HG03442 (cell line): Measurements from ENCODE around the gene LIPM.

Experiments
- ATAC-seq: cut with Tn5 transposase; IDR thresholded peaks from one replicate; pipeline ENCODE4 v1.9.1; 2021; ENCODE audit warnings: mild to moderate bottlenecking, moderate library complexity; ENCODE audit not compliant: unreplicated experiment

The LIPM gene, protein sequence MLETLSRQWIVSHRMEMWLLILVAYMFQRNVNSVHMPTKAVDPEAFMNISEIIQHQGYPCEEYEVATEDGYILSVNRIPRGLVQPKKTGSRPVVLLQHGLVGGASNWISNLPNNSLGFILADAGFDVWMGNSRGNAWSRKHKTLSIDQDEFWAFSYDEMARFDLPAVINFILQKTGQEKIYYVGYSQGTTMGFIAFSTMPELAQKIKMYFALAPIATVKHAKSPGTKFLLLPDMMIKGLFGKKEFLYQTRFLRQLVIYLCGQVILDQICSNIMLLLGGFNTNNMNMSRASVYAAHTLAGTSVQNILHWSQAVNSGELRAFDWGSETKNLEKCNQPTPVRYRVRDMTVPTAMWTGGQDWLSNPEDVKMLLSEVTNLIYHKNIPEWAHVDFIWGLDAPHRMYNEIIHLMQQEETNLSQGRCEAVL

DNA sequence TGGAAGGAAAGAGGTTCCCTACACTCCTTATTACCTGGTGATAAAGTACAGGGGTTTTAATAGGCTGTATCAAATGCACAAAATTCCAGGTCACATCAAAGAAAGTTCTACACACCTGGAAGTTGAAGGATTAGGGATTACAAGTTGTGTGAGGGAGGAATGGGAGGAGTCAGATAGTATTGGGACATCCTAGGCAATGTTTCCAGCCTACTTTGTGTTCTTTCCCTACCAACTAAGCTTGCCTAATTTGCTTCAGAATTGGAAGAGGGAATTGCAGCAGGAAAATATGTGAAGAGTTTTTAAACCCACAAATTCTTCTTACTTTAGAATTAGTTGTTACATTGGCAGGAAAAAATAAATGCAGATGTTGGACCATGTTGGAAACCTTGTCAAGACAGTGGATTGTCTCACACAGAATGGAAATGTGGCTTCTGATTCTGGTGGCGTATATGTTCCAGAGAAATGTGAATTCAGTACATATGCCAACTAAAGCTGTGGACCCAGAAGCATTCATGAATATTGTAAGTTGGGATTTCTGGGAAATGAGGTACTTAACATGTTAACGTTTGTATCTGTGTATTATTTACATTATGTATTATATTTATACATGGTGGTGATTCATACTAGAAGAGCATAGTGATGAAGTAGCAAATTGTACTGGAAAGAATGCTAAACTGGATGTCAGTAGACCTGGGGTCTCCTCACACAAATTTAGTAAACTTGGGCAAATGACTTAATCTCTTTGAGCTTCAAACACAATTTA is at the start of gene LIPM:
Gene LIPM (plus strand): TSS at position 208 of the 763 bp plus-strand sequence. CDS start 167 bp downstream, at position 375.
- ATAC-seq = no peak

DNA sequence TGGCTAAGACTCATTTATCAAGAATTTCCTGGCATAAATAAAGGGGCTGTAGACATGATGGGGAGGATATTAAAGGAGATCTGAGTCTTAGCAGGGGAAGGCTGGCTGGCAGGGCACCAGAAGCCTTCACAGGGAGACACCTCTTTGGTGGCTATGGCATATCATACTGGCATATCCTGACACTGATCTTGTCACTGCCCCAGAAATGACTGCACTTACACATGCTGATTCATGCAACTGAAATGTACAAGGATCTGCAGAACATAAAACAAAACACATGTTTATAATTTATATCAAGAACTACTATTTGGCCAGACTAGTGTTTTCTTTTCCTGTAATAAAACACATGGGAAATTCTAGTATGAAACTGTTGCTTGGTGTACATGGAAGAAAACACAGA is 48.2 kb upstream of the LIPM start:
- no peak for ATAC-seq

DNA sequence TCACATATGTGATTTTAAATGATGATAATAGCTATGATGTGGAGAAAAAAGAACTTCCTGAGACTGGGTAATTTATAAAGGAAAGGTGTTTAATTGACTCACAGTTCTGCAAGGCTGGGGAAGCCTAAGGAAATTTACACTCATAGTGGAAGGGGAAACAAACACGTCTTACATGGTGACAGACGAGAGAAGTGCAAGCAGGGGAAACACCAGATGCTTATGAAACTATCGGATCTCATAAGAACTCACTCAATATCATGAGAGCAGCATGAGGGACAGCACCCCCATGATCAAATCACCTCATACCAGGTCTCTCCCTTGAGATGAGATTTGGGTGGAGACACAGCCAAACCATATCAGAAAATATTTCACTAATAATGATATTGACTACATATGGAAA is 46.8 kb upstream of the LIPM start:
- ATAC-seq = no peak

DNA sequence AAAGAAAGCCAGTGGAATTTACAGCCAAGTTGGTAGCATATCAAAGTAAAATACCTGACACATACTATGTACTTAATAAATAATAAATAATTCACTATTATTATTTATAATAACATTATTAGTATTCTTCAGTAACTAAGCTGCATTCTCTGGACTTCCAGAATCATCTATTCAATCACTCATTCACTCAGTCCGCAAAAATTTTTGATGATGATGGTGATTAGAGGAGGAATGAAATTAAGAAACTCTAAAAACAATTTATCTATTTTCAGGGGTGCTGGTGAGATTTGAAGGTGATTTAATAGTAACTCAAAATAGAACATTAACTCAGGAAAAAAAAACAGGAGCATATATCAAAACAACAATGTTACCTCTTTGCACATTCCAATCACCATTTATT is 45.9 kb upstream of the LIPM start:
- ATAC-seq = no peak

DNA sequence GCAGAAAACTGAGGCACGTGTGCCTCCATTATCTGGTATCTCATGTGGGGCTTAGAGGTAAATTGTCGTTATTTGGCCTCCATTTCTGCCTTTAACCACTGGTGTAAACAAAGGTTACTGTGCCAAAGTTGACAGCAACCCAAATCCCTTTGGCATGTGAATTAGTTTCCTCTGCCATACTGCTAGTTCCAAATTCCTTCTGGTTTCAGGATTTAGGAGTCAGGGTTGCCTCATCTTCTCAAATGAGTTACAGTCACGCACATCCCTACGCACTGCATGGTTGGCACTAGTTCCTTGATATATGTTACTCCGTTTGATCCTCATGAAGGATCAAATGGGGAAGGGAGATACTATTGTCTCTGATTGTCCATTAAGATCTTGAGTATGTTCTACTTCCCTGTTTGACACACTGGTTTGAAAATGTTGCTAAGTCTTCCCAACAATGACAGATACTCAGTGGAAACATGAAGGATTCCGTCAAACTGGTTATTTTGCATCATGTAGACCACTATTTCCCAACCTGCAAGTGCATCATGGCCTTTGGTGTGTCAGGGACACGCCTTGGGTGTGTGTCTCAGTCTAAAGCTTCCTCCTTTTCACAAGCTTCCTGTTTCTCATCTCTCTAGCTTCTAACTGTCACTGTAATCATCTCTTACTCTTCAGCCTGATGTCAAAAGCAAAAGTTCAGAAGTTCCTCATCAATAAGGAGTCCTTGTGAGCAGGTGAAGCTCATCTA is 43.0 kb upstream of the LIPM start, which contains the start of gene LIPN:
Gene LIPN (plus strand): TSS at position 655 of the 736 bp plus-strand sequence. CDS start 1,386 bp downstream, outside the sequence.
- ATAC-seq = no peak

DNA sequence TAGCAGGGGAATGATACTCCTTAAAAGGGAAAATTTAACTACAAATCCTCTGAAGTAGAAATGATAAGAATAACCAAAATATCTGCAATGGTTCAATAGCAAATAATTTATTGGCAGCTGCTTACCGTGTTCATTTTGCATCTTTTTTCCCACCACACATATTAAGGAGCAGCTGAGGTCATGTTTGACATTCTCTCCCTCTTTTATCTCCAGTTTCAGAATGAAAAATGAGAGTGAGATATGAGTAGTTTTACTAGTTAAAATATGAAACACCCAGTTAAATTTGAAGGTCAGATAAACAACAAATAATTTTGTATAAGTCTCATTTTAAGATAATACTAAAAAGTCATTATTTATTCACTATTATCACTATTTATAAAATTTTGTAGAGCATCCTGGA is 39.6 kb upstream of the LIPM start:
- ATAC-seq = no peak

DNA sequence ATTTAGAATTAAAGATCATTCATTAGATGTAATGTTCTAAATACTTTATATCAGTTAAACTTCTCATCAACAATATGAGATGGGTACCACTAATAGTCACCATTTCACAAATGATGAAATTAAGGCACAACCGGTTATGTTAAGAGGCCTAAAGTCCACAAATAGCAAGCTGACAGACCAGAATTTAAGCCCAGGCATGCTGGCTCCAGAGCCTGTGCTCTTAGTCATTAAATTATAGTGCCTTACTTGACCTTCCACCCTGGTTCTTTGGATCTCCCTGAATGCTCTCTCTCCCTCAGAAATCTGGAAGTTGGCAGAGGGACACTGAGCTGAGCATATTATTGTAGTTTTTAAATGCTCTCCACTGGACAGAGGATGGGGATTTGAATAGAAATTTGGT is 39.1 kb upstream of the LIPM start:
- no peak for ATAC-seq

DNA sequence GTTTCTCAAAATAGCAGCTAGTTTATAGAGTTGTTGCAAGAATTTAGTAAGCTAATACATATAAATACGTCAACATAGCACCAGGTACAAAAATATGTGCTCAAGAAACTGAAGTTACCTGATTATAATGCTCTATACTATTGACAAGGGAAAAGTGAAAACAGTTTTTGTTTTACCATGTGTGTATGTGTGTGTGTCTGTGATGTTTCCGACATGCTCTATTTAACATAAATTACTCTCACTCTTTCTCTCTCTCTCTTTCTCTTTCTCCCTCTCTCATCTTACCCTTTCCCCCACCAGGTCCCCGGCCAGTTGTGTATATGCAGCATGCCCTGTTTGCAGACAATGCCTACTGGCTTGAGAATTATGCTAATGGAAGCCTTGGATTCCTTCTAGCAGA is 38.4 kb upstream of the LIPM start:
- no peak for ATAC-seq

DNA sequence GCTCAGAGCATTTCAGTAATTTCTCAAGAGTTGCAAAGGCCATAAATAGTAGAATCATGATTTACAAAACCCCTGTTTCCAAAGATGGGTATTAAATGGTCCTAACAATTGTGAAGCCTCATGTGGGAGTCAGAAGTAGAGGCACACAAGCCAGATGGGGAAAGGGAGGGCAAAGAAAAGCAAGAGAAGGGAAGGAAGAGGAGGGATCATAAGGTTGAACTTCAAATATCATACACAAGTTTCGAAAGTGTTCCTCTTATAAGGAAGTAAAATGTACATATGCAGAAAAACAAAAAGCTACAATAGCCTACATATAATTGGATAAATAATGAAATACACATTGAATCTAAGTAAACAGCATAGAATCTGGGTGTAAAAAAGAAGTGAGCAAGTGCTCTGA is 36.7 kb upstream of the LIPM start:
- ATAC-seq = no peak

DNA sequence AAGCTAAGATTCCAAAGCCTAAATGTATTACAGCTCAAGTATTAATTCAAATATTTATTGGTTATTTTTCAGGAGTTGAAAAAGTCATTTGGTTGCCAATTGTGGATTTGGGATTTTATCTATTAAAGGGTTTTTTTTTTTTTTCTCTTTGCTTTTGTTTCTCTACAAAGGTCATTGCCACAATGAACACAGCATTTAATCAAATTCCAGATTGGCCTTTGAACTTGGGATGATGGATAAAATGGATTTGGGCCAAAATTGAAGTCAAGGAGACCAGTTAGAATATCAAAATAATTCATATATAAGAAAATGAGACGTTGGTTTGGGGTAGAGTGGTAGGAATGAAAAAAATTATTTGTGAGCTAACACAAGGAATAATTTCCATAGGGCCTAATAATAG is 33.1 kb upstream of the LIPM start:
- ATAC-seq = no peak

DNA sequence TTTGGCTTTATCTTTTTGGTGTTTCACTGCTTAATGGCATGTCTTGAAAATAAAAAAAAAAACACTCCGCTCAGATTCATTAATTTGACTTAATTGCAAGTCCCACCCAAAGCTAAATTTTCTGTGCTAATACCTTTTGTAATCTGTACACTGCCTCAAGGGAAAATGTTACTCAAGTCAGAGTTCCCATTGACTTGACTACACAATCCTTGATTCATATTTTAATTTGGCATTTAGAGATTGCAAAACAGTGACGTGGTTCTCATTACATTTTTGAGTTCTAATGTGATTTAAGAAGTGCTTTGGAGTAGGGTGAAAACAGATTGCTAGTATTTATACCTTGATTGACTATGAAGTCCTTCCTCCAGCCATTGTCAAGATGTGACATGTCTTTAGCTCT is 21.3 kb upstream of the LIPM start:
- no peak for ATAC-seq

DNA sequence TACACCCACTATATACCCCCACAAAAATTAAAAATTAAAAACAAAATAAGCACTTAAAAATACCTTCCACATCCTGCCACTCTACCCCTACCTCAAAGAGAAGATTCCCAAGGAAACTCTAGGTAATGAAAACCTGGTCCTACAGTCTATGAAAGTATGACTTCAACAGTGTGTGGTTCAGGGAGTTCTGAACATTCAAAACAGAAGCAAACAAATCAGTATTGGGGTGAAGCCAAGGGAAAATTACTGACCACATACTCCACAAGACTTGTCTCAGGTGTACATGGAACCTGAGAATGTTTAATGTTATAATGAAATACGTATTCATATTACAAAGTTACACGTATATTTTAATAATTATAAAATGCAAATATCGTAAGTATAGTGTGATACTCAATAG is 20.3 kb upstream of the LIPM start:
- ATAC-seq = no peak

DNA sequence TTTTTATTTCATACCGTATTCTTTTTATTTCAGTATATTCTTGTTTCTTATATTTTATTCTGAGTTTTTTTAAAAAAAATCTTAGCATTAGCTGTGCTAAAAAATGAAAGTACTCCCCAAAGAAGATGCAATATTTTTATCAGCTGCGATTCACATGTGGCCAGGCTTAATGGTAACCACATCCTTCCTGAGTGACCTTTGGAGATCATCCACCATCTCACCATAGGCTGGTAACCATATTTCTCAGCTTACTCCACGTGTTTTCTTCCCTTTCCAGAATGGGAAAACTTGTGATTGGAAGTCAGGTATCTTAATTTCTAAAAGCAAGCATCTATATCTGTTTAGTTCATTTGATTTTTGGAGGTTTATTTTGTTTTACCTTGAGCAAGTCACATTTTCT is 18.8 kb upstream of the LIPM start:
- no peak for ATAC-seq

DNA sequence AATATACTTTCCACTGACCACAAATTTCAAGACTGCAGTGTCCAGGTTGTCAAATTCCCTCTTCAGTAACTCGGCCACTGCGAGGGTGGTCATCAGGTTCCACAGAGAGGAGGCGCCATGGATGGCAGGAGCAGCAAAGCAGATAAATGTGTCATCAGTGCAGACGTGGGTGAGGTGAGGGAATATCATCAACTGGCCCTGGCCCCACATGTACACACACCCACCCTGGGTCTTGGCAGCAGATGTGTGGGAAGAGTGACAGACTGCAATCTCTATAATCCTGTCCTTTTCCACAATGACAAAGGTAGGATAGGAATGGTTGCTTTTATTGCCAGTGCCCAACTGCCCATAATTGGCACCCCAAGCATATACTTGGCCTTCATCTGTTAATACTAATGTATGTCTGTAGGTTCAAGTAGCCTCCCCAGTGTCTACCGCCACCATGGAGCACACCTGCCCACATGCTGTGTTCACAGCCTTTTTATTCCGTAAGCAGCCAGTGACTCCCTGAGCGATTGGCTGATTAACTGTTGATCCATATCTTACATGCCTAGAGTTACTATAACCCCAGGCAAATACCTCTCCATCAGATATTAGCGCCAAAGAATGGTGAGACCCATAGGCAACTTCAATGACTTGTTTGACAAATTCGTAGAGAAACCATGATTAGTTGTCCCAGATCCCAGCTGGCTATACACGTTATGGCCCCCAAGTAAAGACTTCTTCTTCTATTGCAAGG is 16.3 kb upstream of the LIPM start:
- no peak for ATAC-seq

DNA sequence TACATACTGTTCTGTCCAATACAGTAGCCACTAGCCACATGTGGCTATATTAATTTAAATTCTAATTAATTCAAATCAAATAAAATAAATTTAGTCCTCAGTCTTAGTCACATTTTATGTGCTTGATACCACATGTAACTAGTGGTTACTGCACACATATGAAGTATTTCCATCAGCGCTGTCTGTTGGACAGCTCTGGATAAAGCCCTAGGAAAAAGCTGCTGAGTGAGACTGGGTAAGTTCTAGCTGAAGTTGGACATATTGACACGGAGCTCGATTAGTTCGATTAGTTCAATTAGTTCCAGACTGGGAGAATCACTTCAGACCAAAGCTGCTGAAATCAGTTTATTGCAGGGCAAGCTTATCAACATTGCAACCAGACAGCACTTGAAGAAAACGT is 15.1 kb upstream of the LIPM start:
- no peak for ATAC-seq

DNA sequence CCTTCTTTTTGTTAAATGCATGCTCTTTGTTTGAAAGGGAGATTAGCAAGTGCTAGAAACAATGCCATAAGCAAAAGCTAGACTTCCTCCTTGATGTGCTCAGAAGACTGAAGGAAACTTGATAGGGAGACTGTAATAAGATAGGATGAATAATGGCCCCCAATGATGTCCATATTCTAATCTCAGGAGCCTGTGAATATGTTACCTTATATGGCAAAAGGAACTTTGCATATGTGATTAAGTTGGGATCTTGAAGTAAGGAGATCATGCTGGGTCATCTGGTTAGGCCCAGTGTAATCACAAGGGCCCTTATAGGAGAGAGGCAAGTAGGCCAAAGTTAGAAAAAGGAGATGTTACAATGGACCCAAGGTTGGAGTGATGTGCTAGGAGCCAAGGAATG is 13.6 kb upstream of the LIPM start:
- ATAC-seq = no peak

DNA sequence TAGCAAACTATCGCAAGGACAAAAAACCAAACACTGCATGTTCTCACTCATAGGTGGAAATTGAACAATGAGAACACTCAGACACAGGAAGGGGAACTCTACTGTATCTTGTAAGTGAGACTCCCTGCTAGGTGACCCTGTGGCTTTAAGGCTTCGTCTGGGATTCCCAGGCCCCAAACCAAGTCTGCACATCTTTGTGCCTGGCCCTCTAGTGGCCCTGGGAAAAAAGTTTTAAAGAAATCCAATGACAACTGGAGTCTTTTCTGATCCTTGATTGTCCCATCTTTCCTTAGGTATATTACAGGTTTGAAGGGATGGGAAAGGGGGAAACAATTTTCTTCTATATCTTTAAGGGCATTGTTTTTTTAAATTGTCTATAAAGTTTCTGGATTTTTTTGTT is 10.6 kb upstream of the LIPM start:
- no peak for ATAC-seq

DNA sequence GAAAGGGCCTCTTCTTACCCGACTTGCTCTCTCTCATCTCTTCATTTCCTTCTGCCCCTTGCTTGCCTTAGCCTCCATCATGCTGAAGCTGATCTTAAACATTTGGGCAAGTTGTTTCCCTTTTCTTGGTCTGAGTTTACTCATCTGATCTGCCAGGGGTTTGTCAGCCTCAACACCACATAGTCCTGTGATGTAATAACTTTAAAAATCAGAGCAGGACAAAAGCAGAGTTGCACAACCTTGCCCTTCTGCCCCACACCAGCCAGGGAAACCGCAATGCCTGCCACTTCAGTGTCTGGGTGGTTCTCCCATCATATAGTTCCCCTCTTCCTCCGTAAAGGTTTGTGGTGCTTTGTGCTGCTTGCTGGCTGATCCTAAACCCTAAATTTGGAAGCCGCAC is 9.9 kb upstream of the LIPM start:
- no peak for ATAC-seq

DNA sequence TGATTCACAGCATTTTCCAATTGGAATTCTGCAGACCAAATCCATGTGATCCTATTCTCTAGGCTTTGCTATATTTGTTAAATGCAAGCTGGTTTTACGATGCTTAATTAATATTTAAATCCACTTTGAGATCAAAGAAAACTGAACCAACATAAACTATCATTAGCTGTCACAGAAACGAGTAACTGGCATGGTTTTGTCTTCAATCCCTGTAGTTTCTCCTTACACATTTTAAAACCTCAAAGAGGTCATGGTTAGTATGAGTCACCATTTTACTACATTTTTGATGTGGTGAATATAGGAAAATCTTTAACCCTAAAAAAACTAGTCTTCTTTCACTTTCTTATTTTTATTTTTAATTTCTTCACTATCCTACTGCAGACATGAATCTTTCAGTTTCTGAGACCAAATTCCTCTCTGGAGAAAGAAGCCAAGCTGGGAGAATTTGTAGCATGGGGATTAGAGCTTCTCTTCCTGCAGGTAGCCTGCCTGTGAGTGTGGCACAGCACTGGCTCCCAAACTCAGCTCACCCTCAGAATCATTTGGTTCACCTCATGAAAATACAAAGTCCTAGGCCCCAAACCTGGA is 8.7 kb upstream of the LIPM start:
- ATAC-seq = no peak

DNA sequence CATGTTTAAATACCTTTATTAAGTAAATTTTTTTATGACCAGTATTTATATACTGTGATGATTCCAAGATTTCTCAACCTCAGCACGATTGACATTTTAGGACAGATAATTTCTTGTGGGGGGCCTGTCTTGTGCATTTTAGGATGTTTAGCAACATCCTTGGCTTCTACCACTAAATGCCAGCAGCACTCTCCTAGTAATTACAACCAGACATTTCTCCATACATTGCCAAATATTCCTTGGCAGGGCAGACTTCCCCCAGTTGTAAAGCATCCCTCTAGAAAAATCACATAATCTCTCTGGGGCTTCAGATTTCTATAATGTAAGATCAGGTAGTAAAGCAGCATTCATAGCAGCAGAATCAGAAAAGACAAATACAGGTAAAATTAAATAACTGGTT is 7.8 kb upstream of the LIPM start:
- no peak for ATAC-seq
